NCI-H2227 treated with DMSO at 0.1 percent for 48 hours (cell line): Measurements from ENCODE around the gene FAM24B.

Experiments
- DNase-seq: peaks from one replicate; lab custom pipeline; 2025; lab: John Stamatoyannopoulos, UW

The FAM24B gene

GRCh38 chr10:122822973-122823690 lies 56.2 kb downstream of the FAM24B start:
- no peak for DNase-seq

DNA sequence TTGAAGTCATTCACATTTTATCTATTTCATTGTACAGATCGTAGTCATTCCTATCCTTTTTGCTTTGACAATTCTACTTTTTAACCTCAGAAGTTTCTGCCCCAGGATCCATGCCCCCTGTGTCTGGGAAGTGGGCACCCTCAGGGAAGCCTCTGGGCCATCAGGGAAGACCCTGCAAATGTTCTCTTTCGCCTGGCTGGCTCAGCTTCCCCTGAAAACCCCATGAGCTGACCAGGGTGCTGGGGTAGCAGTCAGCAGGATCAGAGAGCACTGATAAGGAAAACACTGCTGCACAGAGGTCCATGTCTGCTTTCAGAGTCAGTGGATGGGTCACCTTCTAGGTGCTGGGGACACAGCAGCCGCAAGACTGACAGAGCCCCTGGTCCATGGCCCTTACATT lies 57.6 kb downstream of the FAM24B start:
- no peak for DNase-seq

GRCh38 chr10:122815458-122815857 lies 63.9 kb downstream of the FAM24B start:
- DNase-seq = no peak

DNA sequence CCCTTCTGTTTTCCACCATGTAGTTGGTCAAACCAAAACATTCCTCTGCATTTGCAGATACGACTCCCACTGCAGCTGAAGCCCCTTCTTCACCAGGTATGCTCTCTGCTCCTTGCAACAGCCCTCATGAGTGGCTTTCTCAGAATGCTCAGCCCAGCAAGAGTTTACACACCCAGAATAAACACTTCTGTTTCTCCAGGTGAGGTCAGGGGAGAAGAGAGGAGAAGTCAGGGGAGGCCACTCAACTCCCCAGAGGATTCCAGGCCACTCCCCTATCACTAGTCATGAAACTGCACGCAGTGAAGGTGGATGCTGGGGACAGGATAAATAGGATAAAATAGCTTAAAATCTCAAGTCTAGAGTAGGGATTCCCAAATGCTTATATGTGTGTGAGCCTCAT lies 64.9 kb downstream of the FAM24B start:
- no peak for DNase-seq

GRCh38 chr10:122812751-122813150 lies 66.6 kb downstream of the FAM24B start:
- no peak for DNase-seq

DNA sequence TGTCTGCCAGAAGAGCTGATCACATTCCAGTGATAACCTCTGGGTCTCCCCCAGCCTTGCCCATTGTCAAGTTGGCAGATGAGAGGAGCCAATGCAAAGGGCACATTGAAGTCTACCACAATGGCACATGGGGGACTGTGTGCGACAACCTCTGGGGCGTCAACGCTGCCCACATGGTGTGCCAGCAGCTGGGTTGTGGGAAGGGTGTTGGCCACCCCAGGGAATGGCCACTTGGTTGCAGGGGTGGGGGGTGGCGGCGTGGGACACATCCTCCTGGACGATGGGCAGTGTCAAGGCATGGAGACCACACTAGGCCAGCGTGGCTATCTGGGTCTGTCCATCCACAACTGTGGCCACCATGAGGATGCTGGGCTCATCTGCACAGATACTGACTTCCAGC lies 77.1 kb downstream of the FAM24B start:
- no peak for DNase-seq
